HG03280 (cell line): Measurements from ENCODE around the gene KRT15.
"Not testable (repeated sequence)": the region's sequence is repeated elsewhere in the genome, so short reads cannot be mapped to it uniquely, and the experiment has no call there.

Experiments used
- ATAC-seq: cut with Tn5 transposase; IDR thresholded peaks from one replicate; pipeline ENCODE4 v1.9.1; 2021; ENCODE audit warnings: mild to moderate bottlenecking, moderate library complexity; ENCODE audit not compliant: unreplicated experiment

The KRT15 gene

GRCh38 chr17:41544935-41545334 is 26.2 kb upstream of the KRT15 start:
- no peak for ATAC-seq

DNA sequence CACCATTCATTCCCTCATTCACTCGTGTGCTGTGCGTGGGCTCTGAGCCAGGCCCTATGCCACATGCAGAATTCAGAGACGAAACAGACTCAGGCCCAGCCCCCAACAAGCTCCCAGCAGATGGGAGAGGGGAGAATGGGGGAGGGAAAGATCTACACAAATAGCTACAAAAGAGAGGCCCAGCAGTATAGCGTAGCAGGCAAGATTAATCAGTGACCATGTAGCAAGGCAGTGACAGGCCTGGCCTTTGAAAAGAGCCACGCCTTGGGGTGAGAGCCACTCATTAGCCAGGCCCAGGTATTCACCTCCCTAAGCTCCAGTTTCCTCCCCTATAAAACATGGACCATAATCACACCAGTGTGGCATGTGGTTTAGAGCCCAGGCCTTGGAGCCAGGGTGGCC is 25.8 kb upstream of the KRT15 start:
- ATAC-seq: no peak

DNA sequence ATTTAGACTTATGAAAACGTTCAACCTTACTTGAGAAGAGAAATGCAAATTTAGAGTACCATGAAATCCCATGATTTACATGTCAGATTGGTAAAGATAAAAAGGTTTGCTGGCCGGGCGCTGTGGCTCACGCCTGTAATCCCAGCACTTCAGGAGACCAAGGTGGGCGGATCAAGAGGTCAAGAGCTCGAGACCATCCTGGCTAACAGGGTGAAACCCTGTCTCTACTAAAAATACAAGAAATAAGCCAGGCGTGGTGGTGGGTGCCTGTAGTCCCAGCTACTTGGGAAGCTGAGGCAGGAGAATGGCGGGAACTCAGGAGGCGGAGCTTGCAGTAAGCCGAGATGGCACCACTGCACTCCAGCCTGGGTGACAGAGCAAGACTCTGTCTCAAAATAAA is 24.1 kb upstream of the KRT15 start:
- ATAC-seq: not testable (repeated sequence)

DNA sequence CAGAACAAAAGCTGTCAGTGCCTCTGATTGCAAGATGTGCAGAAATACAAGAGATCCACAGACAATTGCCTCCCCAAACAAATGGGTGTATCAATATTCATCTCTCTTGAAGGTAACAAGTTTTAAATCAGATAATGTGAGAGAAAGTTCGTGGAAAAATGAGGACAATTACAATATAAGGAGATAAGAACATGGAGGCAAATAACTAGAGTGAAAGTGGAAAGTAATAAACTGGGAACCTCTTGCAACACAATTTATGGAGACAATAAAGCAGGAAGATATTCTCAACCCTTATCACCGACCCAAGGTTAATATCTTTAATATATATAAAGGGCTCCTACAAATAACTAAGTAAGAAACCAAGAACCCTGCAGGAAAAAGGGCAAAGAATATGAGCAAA is 23.7 kb upstream of the KRT15 start:
- ATAC-seq: no peak

DNA sequence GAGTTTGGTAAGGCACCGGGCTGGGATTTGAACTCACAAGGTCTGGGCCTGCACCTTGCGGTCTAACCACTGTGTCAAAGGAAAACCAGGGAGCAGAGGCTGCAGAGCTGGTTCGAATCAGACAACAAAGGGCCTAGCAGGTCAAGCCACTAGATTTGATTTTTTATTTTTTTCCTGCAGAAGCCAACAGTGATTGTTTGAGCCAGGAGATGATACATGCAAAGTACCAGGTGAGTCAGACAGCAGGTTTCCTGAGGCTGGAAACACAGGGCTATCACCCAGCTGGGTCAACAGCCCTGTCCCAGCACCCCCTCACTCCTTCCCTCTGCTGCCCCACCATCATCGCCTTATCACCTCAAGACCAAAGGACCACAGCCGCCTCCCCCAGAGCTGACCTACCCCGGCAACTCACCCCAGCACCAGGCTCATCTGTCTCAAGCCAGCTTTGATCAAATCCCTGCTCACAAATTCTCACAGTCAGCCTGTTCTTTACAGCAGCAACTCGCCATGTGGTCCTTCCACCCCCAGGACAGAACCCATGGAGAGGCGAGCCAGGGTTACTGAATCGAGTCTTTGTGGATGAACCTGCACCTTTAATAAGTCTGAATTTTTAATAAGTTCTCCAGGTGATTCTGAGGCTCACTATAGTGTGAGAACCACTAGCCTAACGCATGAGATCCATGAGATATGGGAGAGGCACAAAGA is 22.4 kb upstream of the KRT15 start:
- no peak for ATAC-seq

GRCh38 chr17:41539979-41540701 is 21.4 kb upstream of the KRT15 start:
- ATAC-seq: no peak

DNA sequence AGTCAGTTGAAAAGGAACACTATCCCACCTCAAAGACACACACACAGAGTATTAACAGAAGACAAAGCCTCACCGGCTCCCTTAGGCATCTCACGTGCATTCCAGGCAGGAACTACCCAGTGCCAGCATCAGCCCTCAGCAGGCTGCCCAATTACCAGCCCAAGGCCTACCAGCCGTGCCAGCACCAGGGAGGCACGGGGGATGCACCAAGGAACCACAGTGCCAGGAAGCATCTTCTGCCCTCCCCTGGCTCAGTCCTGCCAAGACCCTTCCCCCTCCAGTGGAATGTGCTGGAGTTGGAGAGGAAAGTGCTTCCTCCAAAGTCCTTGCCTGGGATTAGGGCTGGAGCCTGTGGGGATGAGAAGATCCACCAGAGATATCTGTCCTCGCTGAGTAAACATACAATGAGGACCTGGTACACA is 20.4 kb upstream of the KRT15 start:
- no peak for ATAC-seq

- no peak for ATAC-seq
Measured at GRCh38 chr17:41538565-41538991, 19.9 kb upstream of the KRT15 start.

DNA sequence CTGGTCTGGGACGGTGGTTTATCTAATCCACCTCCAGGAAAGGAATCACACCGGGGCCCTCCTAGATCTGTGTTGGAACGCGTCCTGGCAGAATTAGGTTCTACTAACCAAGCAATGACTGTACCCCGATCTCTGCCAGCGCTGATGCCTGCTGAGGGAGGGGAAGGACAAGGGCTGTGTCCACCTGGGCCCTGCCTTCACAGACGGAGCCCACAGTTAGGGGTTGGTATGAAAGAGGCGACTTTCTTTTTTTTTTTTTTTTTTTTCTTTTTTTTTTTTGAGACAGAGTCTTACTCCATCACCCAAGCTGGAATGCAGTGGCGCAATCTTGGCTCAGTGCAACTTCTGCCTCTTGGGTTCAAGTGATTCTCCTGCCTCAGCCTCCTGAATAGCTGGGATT is 19.3 kb upstream of the KRT15 start:
- no peak for ATAC-seq

DNA sequence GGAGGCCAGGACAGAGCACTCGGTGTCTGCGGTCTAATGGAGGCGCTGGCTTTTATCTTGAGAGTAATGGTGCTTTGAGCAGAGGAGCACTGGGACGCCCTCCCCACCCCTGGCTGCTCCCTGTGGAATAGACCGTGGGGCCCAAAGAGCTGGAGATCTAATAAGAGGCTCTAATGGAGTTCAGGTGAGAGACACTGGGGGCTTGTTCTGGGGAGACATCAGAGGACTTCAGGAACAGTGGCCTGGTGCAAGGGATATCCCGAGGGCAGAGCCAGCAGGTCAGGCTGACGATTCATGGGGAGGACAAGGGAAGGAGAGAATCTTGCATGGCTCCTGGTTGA is 18.9 kb upstream of the KRT15 start:
- no peak for ATAC-seq

GRCh38 chr17:41536741-41537613 is 18.3 kb upstream of the KRT15 start:
- no peak for ATAC-seq

GRCh38 chr17:41535764-41536481 is 17.2 kb upstream of the KRT15 start:
- no peak for ATAC-seq

- ATAC-seq: no peak
Measured at GRCh38 chr17:41534899-41535546, 16.3 kb upstream of the KRT15 start.

DNA sequence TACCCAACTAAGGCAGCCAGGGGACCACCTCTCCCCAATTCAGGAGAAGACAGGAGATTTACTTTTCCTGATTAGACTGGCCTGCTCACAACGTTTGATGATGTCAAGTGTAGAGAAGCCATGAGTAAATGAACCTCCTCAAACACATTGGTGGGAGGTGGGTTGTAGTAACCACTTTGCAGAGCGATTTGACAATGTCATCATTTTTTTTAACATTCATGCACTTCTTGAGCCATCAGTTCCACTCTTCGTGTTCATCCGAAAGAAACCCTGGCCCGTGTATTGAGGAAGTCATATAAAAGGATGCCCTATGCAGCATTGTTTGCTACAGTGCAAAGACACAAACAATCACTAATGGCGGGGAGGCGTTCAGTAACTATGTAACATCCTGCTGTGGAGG is 14.9 kb upstream of the KRT15 start:
- no peak for ATAC-seq

DNA sequence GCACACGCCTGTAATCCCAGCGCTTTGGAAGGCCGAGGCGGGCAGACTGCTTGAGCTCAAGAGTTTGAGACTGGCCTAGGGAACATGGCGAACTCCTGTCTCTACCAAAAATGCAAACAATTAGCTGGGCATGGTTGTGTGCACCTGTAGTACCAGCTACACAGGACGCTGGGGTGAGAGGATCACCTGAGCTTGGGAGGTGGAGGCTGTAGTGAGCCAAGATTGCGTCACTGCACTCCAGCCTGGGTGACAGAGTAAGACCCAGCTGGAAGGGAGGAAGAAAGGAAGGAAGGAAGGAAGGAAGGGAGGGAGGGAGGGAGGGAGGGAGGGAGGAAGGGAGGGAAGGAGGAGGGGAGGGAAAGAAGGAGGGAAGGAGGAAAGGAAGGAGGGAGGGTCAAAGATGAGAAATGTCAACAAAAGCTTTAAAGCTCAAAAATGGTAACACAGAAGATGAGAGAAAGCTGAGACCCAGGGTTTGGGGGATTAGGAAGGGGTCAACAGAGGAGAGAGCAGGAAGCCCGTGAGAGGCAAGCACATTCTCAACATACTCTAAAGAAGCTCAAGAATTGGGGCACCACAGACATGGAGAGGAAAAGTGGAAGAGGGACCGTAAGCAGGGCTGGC is 14.4 kb upstream of the KRT15 start:
- ATAC-seq: no peak

- ATAC-seq: no peak
Measured at GRCh38 chr17:41531993-41532392, 13.3 kb upstream of the KRT15 start.

- no peak for ATAC-seq
Measured at GRCh38 chr17:41530062-41531048, 11.7 kb upstream of the KRT15 start.

DNA sequence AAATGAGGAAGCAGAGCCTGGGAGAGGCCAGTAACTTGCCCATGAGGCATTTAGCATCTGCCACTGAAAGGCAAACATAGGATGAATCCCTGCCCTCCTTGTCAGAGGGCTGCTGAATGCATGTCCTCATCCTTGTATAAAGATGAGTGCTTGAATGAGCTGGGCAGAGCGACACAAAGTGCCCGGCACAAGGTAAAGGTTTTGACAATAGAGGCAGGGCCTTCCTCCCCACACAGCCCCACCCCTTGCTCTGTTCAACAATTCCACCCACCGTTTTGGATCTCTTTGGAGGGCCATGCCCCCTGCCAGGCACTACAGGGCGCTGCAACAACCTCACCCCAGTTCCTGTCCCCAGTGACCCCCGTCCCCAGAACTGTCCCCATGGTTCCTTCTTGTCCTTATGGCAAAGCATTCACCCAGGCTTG is 10.8 kb upstream of the KRT15 start:
- no peak for ATAC-seq

DNA sequence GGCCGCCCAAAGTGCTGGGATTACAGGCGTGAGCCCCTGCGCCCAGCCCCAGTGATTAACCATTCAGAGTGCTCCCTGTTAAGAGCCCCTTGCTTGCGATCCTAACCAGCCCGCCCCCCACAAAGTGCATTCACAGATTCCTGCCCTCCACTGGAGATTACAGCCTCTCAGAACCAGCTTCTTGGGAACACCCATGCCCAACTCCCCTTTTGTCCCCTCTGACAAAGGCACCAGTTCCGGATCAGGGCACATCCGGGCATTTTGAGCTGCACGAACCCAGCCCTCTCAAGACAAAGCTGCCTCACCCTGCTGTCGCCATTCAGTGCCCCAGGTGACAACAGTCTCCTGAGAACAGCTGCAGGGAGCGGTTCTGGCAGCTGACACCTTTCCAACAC is 10.3 kb upstream of the KRT15 start:
- no peak for ATAC-seq
